HepG2 (cell line): ENCODE results near the gene AIMP2. TPM values are rescaled to one million over a fixed set of nuclear protein-coding genes. Genes with fewer than 3 reads are reported as not detected.
A peak's percentile ranks its signal among the peaks of the same experiment; 100 is the strongest.

Experiments
- CREB1 ChIP-seq, 2 experiments: fragments of 450-650 bp in 1 of 2; IDR thresholded peaks; 2 replicates each; pipeline ENCODE4 v1.6.1; 2016 to 2017; ENCODE audit warnings: control low read depth in 1 of 2, mild to moderate bottlenecking in 1 of 2, missing compliant biosample characterization in 1 of 2, missing genetic modification characterization in 1 of 2
- FOXP1 ChIP-seq, 2 experiments: fragments of 450-650 bp in 1 of 2; IDR thresholded peaks; 2 replicates each; pipeline ENCODE4 v1.6.1; 2017 to 2018; ENCODE audit warnings: antibody characterized with exemption in 1 of 2
- GATAD2A ChIP-seq: IDR thresholded peaks from 2 replicates; pipeline ENCODE4 v1.6.1; 2016
- MAF1 ChIP-seq: sonication (generic); formaldehyde crosslinking; IDR thresholded peaks from 2 replicates; pipeline ENCODE4 v1.5.0; 2020; ENCODE audit warnings: missing genetic modification reagents, borderline replicate concordance
- NAIF1 ChIP-seq: sonication (generic); formaldehyde crosslinking; IDR thresholded peaks from 2 replicates; pipeline ENCODE4 v1.5.0; 2020; ENCODE audit warnings: mild to moderate bottlenecking, missing genetic modification reagents, borderline replicate concordance
- RFX5 ChIP-seq: IDR thresholded peaks from 2 replicates; pipeline ENCODE4 v1.6.1; 2011; ENCODE audit warnings: low read depth, low read length, improper control_type of control experiment
- SKI ChIP-seq: fragments of 450-650 bp; IDR thresholded peaks from one replicate; pipeline ENCODE4 v1.6.1; 2018; ENCODE audit warnings: mild to moderate bottlenecking; ENCODE audit not compliant: partially characterized antibody
- ZFP36L2 ChIP-seq: sonication (generic); formaldehyde crosslinking; IDR thresholded peaks from 2 replicates; pipeline ENCODE4 v1.4.0; 2020; ENCODE audit warnings: missing genetic modification reagents
- ZNF431 ChIP-seq: sonication (generic); formaldehyde crosslinking; IDR thresholded peaks from 2 replicates; pipeline ENCODE4 v1.9.0; 2022; ENCODE audit warnings: missing genetic modification reagents, low read depth, mild to moderate bottlenecking, borderline replicate concordance
- ZNF660 ChIP-seq: sonication (generic); formaldehyde crosslinking; IDR thresholded peaks from 2 replicates; pipeline ENCODE4 v1.5.1; 2020; ENCODE audit warnings: mild to moderate bottlenecking, low read depth, missing genetic modification reagents, borderline replicate concordance
- ZNF674 ChIP-seq: sonication (generic); formaldehyde crosslinking; IDR thresholded peaks from 2 replicates; pipeline ENCODE4 v1.5.0; 2020; ENCODE audit warnings: low read depth, mild to moderate bottlenecking, missing genetic modification reagents
- ZNF749 ChIP-seq: sonication (generic); formaldehyde crosslinking; IDR thresholded peaks from 2 replicates; pipeline ENCODE4 v1.8.0; 2022; ENCODE audit warnings: mild to moderate bottlenecking, missing genetic modification reagents, moderate library complexity, borderline replicate concordance
- polyA plus RNA-seq, 8 experiments: library from polyadenylated mRNA; depleted of rRNA in 3 of 8; stranded (reverse) in 7 of 8; unstranded in 1 of 8; fragments of >200 nt; fragmentation: Illumina TruSeq in 4 of 8; extraction: Trizol in 4 of 8; gene quantifications; 2 replicates each; pipeline versions ENCODE4 v1.2.1 to v1.2.3, GENCODE V29; 2011 to 2016; ENCODE audit warnings: low read depth in 4 of 8, missing spikeins in 1 of 8, mixed read lengths in 1 of 8; ENCODE audit not compliant: insufficient read depth in 1 of 8
- total RNA-seq, 5 experiments: library from RNA; depleted of rRNA; stranded (reverse); fragments of >200 nt; fragmentation: Illumina TruSeq; extraction: Trizol; gene quantifications; 2 replicates each; pipeline ENCODE4 v1.2.3, GENCODE V29; 2016; ENCODE audit warnings: low read depth in 1 of 5
- TF ChIP-seq, protein P1 (sequence below): sonication (generic); formaldehyde crosslinking; IDR thresholded peaks from 2 replicates; pipeline ENCODE4 v1.5.0; 2020; ENCODE audit warnings: missing genetic modification reagents
- TF ChIP-seq, protein P2 (sequence below): sonication (generic); formaldehyde crosslinking; IDR thresholded peaks from 2 replicates; pipeline ENCODE4 v1.9.0; 2022; ENCODE audit warnings: missing genetic modification reagents, mild to moderate bottlenecking, borderline replicate concordance
- TF ChIP-seq, protein P3 (sequence below): sonication (generic); formaldehyde crosslinking; IDR thresholded peaks from 2 replicates; pipeline ENCODE4 v1.4.0; 2020; ENCODE audit warnings: missing genetic modification reagents, low read depth, mild to moderate bottlenecking, borderline replicate concordance
- TF ChIP-seq, protein P4 (sequence below): sonication (generic); formaldehyde crosslinking; IDR thresholded peaks from 2 replicates; pipeline ENCODE4 v1.4.0; 2020; ENCODE audit warnings: missing genetic modification reagents, mild to moderate bottlenecking, borderline replicate concordance
- TF ChIP-seq, protein P5 (sequence below): sonication (generic); formaldehyde crosslinking; IDR thresholded peaks from 2 replicates; pipeline ENCODE4 v1.5.0; 2020; ENCODE audit warnings: mild to moderate bottlenecking, missing genetic modification reagents

The AIMP2 gene
- total and polyA plus RNA-seq, 2 of the 13 experiments (the other 11 are each of a cell fraction or from before 2014, with no cell fraction given) = 38.2 to 84.9 TPM

DNA sequence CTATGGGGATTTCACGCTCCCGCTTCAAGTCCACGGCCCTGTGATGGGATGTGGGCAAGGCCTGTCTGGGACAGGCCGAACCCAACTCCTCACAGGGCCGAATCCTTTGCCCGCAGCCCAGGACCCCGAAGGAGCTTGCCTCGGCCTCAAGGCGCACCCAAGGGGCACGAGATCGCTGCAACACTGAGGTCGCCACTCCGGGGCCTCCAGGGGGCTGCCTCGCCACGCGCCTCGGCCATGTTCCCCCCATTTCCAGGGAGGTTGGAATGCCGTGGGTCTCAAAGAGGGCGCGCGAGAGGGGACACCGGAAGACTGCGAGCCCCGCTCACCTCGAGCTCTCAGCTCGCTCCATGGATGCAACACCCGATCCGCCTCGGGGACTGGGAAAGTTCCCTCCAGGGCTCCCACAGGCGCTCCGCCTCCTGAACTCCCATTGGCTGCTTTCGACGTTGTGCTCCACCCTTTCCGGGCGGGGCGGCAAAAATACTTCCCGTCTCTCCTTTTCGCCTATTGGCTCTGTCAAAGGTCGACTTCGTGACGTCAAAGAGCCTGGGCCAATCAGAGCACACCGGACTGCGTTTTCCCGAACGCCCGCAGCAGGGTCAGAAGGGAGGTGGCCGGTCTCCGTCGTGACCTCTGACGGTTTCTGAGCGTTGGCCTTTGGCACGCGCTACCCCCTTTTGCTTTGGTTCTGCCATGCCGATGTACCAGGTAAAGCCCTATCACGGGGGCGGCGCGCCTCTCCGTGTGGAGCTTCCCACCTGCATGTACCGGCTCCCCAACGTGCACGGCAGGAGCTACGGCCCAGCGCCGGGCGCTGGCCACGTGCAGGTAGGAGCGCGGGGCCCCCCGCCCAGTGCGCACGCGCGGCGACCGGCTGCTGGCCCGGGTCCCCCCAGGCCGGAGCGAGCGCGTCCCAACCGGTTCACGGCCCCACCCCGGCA is at the start of gene AIMP2, which contains the start of gene PMS2 (continued):
- TF ChIP-seq ZNF749 (CRISPR knock-in tag) (peak; percentile 100), RFX5 (peak; percentile 90), MAF1 (CRISPR knock-in tag) (peak; percentile 91; the same call in 1 of the 2 replicates), ZNF660 (CRISPR knock-in tag) (no peak), ZFP36L2 (CRISPR knock-in tag) (peak; percentile 92; the same call in 1 of the 2 replicates), ZNF431 (CRISPR knock-in tag) (peak; percentile 99), CREB1 (IDR thresholded peaks at IDR 0.05) (peak; percentile 99), CREB1 (CRISPR knock-in tag; IDR thresholded peaks at IDR 0.05) (peak; percentile 98), NAIF1 (CRISPR knock-in tag) (peak; percentile 93), ZNF674 (peak; percentile 99), SKI (peak; percentile 14), GATAD2A (peak; percentile 45), FOXP1 (IDR thresholded peaks at IDR 0.05) (no peak), FOXP1 (CRISPR knock-in tag; IDR thresholded peaks at IDR 0.05) (peak; percentile 23; the same call in 1 of the 2 replicates)
- TF ChIP-seq, protein P1, sequence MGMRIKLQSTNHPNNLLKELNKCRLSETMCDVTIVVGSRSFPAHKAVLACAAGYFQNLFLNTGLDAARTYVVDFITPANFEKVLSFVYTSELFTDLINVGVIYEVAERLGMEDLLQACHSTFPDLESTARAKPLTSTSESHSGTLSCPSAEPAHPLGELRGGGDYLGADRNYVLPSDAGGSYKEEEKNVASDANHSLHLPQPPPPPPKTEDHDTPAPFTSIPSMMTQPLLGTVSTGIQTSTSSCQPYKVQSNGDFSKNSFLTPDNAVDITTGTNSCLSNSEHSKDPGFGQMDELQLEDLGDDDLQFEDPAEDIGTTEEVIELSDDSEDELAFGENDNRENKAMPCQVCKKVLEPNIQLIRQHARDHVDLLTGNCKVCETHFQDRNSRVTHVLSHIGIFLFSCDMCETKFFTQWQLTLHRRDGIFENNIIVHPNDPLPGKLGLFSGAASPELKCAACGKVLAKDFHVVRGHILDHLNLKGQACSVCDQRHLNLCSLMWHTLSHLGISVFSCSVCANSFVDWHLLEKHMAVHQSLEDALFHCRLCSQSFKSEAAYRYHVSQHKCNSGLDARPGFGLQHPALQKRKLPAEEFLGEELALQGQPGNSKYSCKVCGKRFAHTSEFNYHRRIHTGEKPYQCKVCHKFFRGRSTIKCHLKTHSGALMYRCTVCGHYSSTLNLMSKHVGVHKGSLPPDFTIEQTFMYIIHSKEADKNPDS = peak; percentile 76; the same call in 1 of the 2 replicates
- TF ChIP-seq, protein P2, sequence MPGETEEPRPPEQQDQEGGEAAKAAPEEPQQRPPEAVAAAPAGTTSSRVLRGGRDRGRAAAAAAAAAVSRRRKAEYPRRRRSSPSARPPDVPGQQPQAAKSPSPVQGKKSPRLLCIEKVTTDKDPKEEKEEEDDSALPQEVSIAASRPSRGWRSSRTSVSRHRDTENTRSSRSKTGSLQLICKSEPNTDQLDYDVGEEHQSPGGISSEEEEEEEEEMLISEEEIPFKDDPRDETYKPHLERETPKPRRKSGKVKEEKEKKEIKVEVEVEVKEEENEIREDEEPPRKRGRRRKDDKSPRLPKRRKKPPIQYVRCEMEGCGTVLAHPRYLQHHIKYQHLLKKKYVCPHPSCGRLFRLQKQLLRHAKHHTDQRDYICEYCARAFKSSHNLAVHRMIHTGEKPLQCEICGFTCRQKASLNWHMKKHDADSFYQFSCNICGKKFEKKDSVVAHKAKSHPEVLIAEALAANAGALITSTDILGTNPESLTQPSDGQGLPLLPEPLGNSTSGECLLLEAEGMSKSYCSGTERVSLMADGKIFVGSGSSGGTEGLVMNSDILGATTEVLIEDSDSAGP (CRISPR knock-in tag) = peak; percentile 95
- TF ChIP-seq, protein P3, sequence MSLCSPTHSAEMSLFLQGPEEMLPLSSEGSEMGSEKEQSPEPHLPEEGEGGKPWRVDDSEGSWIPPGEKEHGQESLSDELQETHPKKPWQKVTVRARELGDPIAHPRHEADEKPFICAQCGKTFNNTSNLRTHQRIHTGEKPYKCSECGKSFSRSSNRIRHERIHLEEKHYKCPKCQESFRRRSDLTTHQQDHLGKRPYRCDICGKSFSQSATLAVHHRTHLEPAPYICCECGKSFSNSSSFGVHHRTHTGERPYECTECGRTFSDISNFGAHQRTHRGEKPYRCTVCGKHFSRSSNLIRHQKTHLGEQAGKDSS (CRISPR knock-in tag) = peak; percentile 98; the same call in 1 of the 2 replicates
- TF ChIP-seq, protein P4, sequence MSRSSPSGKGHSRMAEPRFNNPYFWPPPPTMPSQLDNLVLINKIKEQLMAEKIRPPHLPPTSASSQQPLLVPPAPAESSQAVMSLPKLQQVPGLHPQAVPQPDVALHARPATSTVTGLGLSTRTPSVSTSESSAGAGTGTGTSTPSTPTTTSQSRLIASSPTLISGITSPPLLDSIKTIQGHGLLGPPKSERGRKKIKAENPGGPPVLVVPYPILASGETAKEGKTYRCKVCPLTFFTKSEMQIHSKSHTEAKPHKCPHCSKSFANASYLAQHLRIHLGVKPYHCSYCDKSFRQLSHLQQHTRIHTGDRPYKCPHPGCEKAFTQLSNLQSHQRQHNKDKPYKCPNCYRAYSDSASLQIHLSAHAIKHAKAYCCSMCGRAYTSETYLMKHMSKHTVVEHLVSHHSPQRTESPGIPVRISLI (CRISPR knock-in tag) = peak; percentile 26; the same call in 1 of the 2 replicates
- TF ChIP-seq, protein P5, sequence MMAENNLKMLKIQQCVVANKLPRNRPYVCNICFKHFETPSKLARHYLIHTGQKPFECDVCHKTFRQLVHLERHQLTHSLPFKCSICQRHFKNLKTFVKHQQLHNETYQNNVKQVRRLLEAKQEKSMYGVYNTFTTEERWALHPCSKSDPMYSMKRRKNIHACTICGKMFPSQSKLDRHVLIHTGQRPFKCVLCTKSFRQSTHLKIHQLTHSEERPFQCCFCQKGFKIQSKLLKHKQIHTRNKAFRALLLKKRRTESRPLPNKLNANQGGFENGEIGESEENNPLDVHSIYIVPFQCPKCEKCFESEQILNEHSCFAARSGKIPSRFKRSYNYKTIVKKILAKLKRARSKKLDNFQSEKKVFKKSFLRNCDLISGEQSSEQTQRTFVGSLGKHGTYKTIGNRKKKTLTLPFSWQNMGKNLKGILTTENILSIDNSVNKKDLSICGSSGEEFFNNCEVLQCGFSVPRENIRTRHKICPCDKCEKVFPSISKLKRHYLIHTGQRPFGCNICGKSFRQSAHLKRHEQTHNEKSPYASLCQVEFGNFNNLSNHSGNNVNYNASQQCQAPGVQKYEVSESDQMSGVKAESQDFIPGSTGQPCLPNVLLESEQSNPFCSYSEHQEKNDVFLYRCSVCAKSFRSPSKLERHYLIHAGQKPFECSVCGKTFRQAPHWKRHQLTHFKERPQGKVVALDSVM (CRISPR knock-in tag) = peak; percentile 85
